Tibial nerve (tissue), 3 donors: ENCODE data around the gene NATD1.

Experiments
- EP300 ChIP-seq, 2 donors: sonication (generic); formaldehyde crosslinking; IDR thresholded peaks; one replicate each; pipeline ENCODE4 v1.6.1; 2017; ENCODE audit warnings: antibody characterized with exemption in 2 of 2, mild to moderate bottlenecking in 1 of 2
- POLR2A ChIP-seq, 2 donors: fragments of 450-650 bp; IDR thresholded peaks; one replicate each; pipeline ENCODE4 v1.6.1; 2017; ENCODE audit warnings: antibody characterized with exemption in 2 of 2, mild to moderate bottlenecking in 2 of 2, moderate library complexity in 2 of 2

DNA sequence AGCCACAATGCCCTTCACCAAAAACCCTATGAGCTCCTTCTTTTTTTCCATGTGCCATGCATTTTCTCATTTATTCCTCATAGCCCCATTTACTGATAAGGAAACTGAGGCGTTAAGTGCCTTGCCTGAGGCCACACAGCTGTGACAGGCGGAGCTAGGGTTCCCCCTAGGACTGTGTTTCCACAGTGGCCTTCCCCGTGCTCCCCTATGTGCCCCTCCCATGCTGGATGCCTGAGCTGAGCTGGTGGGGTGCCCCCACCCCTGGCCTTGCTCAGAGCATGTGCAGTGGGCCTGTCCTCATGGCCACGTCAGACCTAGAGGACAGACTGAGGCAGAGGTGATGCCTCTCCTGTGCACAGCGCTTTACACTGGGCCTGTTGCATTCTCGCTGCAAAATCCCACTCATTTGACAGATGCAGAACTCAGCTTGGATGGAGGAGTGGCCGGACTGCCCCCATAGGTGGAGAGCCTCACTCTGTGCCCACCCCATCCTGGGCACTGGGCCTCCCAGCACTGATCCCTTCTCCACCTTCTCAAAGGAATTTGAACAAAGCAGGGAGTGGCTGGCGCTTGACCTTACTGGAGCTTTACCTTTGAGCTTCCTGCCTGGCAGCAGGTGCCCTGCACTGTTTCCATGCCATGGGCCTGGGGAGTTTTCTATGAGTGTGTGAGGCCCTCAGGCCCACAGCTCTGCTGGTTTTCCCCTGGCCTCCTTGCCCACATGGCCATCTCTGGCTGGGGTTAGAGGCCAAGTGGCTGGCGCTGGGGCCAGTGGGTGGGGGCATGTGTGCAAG, 33.9 kb upstream of the NATD1 start:
- TF ChIP-seq EP300 (IDR thresholded peaks at IDR 0.05) (no peak), POLR2A (IDR thresholded peaks at IDR 0.05) (no peak)
